ENCODE measurements around the gene CAMK2B.

DNA sequence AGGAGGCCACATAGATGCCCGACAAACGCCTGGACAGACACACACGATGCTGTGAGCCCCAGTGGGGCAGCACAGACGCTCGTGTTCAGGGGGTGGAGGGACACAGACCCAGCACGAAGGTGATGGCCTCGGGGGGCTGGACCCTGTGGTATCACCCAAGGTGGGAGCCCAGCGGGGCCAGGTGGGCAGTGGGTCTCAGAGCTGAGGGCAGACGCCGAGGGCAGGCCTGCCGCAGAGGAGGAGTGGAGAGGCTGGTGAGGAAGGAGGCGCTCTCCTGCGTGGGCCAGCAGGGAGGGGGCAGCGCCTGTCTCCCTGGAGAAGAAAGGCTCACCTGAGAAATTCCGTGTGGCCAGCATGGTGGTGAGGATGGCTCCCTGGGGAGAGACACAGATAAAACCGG is 85.0 kb downstream of the CAMK2B start:
- TF ChIP-seq, protein P1, sequence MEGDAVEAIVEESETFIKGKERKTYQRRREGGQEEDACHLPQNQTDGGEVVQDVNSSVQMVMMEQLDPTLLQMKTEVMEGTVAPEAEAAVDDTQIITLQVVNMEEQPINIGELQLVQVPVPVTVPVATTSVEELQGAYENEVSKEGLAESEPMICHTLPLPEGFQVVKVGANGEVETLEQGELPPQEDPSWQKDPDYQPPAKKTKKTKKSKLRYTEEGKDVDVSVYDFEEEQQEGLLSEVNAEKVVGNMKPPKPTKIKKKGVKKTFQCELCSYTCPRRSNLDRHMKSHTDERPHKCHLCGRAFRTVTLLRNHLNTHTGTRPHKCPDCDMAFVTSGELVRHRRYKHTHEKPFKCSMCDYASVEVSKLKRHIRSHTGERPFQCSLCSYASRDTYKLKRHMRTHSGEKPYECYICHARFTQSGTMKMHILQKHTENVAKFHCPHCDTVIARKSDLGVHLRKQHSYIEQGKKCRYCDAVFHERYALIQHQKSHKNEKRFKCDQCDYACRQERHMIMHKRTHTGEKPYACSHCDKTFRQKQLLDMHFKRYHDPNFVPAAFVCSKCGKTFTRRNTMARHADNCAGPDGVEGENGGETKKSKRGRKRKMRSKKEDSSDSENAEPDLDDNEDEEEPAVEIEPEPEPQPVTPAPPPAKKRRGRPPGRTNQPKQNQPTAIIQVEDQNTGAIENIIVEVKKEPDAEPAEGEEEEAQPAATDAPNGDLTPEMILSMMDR (conservative IDR thresholded peaks at IDR 0.05; ENCODE audit: low read depth, low read length) = no peak
- TF ChIP-seq EZH2 (IDR thresholded peaks at IDR 0.05; ENCODE audit: borderline replicate concordance, low read depth, low read length, poor library complexity, severe bottlenecking) = no peak
